H54 (cell line): ENCODE measurements around the gene SLC4A4.

Source experiments
- DNase-seq: peaks from one replicate; pipeline ENCODE4 v3.0.0; 2011; ENCODE audit warnings: low spot score, mixed read lengths; ENCODE audit not compliant: insufficient read length
- FAIRE-seq: peaks from 3 replicates; lab custom pipeline; 2011; peaks lifted over from hg19 to GRCh38; lab: Jason Lieb, UNC
- POLR2A ChIP-seq: IDR thresholded peaks from 2 replicates; pipeline ENCODE4 v1.6.1; 2011; ENCODE audit warnings: low read depth, mild to moderate bottlenecking, low read length

Gene SLC4A4

DNA sequence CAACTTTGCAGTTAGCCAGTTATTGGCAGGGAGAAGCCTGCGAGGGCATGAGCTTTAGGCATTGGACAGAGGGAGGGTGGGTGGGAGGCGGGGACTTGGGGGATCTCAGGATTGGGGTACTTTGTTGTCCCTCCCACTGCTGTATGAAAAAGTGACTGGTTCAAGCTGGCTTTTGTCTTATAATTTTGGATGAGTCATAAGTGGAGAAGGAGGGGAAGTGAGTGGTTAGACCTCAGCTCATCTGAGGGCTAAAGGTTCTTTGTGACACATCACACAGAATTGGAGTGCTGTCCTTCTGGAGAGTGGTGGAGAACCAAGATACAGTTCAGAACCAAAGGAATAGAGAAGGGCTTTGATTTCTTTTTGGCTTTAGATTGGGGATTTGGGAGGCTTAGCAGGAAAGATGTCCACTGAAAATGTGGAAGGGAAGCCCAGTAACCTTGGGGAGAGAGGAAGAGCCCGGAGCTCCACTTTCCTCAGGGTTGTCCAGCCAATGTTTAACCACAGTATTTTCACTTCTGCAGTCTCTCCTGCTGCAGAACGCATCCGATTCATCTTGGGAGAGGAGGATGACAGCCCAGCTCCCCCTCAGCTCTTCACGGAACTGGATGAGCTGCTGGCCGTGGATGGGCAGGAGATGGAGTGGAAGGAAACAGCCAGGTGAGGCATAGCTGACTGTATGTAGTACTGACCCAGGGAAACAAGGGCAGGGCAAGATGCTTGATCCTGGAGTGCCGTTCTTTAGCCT is at the start of gene SLC4A4:
Gene SLC4A4 (plus strand): TSS at position 175 of the 748 bp plus-strand sequence.
- FAIRE-seq = no peak
- TF ChIP-seq POLR2A = no peak
- DNase-seq = no peak

DNA sequence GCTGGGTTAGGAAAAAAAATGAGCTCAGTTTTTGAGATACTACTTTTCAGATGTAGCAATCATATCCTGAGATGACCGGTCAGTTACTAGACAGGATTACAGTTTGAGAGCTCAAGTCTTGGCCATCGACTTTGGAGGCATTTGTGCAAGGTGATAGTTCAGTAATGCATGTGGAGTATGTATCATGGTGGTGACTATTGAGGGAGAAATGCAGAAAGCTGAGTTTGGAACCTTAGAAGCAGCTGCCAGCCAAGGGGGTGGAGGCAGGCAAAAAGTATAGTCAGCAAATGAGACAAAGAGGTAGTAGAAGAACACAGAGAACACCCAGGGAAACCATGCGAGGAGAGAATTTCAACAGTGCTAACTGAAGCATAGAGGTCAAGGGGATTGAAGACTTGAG is 48.7 kb upstream of the SLC4A4 start:
- TF ChIP-seq POLR2A = no peak
- FAIRE-seq (no peak), DNase-seq (no peak)

DNA sequence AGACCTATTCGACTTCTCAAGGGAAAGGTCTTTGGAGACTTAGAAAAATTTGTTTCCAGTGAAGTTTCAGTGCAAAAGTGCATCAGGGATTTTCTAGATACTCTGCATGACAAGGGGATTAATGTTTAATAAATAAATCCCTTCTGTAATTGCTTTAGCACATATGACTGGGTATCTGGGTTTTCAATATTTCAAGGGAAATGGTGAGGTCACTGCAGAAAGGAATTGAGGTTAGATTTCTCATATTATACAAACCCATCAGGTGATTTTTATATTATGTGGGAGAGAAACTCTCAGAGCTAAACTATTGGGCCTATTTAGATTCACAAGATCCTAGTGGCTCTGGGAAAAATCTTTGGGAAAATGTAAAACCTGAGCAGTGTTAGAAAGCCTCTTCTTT is 48.3 kb upstream of the SLC4A4 start:
- FAIRE-seq (no peak), DNase-seq (no peak)
- no peak for TF ChIP-seq POLR2A

DNA sequence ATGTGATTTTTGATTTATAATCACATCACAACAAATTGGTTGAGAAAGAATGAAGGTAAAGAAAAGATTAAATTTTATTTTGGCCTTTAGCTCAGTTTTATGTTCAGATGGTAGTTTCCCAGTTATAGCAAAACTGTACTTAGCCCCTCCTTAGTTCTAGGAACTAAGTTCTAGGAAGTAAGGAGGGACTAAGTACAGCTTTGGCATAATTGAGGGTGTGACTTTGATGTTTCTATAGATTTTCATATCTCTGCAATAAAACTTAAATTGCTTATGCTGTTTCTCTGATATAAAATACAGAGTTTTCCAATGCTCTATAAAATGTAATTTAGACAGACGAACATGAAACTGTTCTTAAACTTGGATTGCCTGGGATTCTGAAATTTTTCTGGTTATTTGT is 46.6 kb upstream of the SLC4A4 start:
- FAIRE-seq (no peak), DNase-seq (no peak)
- TF ChIP-seq POLR2A = no peak

DNA sequence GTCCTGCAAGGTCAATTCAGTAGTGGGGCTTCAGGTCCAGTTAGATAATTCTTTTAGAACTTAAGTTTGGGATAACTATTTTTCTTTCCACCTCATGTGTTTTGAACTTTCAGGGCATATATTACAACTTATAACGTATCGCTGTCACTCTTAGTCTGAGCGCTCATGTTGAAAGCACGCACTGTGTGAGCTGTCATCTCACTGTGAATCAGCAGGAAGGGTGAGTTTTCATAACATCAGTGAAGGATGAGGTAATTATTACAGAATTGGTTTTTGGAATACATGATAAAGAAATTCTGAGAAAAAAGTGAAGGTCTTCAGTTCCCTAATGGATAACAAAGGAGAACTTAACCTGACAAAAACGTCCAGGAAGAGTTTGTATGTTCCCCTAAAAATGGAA is 45.1 kb upstream of the SLC4A4 start:
- no peak for TF ChIP-seq POLR2A
- no peak for FAIRE-seq
- DNase-seq = no peak

DNA sequence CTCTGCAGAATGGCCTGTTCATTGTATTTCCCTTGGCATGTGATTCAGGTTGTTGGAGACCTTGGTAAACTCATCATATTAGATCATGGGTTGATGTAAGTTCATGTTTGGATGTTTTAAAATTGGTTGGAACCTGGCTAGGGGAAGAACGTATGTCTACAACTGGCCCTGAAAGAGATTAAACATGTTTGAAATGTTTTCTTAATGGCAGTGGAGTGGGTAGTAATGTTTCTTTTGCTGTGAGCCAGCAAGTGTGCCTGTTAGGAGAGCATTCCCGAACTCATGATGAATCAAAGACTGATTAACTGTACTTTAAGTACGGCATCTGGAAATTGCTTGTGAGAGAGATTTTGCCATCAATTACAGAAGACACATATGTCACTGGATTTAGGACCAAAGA is 44.5 kb upstream of the SLC4A4 start:
- FAIRE-seq (no peak), DNase-seq (no peak)
- TF ChIP-seq POLR2A = no peak

DNA sequence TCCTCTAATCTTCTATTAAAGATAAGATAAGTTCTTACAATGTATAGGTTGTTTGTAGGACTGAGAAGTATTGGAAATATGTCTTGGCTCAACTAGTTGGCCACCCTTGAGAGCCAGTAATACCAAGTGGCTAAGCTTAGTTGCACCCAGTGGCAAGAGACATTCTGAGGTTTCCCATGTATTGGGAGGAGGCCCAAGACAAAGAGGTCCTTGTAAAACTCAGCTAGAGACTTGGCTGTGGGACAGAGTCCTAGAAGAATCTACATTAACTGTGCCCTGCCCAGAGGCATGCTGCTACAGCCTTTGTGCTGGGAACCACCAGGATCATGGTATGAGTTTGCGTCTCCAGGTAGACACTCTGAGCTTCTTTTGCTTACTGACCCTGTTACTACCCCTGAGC is 41.9 kb upstream of the SLC4A4 start:
- DNase-seq (no peak), FAIRE-seq (no peak)
- no peak for TF ChIP-seq POLR2A

DNA sequence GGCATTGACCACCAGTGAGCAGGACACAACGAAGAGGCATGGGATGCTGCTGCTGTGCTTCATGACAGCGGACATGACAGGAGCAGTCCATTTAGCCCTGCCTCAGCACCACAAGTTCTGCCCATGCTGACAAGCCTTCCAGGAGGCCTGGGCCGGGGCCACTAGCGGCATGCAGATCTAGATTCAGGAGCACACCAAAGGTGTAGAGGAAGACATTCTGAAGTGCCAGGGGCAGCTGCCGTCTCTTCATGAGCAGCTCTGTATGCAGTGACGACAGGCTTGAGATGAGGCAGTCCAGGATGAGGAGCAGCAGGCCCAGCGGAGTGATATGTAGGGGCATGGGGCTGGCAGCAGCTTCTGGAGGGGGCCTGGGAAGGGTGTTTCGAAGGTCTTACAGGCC is 38.5 kb upstream of the SLC4A4 start:
- FAIRE-seq = no peak

DNA sequence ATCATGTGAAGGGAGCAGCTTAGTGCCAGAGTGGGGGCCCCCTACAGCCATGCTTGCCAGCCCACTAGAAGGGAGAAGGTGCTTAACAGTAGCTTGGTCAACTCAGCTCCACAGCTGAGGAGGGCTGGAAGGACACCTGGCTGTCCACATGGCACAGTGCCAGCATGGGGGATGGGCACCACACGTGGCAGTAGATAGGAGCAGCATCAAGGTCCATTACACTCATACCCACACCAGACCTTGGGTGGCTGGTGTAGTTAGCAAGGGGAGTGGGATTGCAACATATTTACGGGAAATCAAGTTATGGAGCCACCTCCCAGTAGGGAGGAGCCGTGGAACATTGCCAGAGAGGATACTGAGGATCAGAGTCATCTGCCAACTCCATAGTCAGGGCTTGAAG is 37.9 kb upstream of the SLC4A4 start:
- FAIRE-seq = no peak

More for the DNA sequence above, 38.5 kb upstream of the SLC4A4 start:
- no peak for TF ChIP-seq POLR2A
- no peak for DNase-seq

DNA sequence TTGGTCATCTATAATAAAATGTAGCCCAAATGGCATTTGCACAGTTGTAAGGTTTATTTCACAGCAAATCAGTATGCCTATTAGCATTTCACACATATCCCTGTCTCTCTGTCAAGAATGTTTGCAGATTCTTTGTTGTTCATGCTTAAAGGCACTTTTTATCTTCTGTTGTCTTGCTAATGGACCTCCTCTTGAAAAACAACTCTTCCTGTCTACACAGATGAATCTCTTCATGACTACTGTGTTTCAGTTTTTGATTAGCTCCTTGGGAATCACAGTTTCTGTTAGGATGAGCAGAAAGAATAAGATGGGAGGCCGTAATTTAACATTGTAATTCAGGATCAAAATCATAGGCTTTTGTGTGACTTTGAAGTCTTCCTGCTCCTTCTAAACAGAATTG is 35.5 kb upstream of the SLC4A4 start:
- no peak for FAIRE-seq
- TF ChIP-seq POLR2A = no peak
- DNase-seq = no peak

More for the DNA sequence above, 37.9 kb upstream of the SLC4A4 start:
- no peak for DNase-seq
- no peak for TF ChIP-seq POLR2A

DNA sequence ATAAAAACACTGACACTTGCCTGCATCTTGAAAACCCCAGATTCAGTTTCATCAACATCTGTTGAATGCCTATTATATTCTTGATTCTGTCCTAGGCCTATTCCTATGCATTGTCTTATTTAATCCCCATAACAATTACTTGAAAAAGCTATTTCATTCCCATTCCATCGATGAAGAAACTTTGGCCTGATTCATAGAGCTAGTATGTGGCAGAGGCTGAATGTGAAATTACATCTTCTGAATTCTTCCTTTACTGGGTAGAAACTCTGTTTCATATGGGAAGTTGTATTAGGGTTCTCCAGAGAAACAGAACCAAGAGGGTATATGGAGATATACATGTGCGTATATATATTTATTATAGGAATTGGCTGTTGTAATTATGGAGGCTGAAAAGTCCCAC is 35.0 kb upstream of the SLC4A4 start:
- FAIRE-seq (no peak), DNase-seq (no peak)
- TF ChIP-seq POLR2A = no peak

DNA sequence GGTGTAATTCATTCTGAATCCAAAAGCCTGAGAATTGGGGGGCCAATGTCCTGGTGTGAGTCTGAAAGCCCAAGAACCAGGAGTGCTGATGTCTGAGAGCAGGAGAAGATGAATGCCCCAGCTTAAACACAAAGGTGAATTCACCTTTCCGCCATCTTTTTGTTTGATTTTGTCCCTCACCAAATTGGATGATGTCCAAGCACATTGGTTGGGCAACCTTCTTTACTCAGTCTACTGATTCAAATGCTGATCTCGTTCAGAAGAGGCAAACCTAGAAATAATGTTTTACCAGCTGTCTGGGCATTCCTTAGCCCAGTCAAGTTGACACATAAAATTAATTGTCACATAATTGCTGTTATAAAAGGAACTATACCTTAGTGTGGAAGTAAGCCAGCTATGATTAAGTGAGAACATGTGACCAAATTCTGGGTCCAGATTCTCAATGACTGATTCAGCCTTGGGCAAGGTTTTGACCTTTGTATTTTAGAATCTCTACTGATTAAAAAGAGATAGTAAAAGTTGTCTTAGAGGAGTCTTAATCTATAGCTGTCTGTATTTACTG is 34.5 kb upstream of the SLC4A4 start:
- no peak for FAIRE-seq
- DNase-seq = no peak
- no peak for TF ChIP-seq POLR2A

DNA sequence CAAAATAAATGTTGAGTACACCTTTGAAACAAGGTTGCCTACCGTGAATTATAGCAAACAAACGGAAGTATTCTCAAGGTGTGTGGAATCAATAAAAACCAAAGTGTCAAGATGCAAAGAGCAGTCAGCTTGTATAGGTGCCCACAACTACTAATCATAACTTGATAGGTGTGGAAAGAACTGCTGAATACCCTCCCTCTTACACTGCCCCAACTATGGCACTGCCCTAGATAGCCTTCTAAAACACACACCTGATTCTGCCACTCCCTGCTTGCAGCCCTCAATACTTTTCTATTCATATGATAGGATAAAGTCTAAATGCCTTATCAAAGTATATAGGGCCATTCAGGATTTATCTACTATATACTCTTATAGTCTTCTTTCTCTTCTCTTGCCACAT is 31.1 kb upstream of the SLC4A4 start:
- DNase-seq = no peak
- TF ChIP-seq POLR2A = no peak
- no peak for FAIRE-seq

DNA sequence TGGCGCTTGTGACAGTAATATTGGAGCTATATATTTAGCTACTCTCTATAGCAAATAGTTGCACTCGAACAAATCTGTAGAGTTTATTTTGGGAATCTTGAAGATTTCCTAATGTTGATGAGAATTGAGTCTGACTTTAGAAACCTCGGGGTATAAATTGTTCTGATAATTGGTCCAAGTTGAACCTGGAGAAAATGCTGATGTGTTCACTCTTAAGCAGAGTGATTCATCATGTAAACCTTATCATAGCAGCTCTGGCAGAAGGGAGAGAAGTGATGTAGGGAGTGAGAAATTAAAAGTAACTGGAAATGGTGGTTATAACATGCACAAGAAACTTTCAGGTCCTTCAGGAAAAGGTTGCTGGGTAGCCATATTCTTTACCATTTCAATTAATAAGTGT is 16.4 kb upstream of the SLC4A4 start:
- no peak for TF ChIP-seq POLR2A
- no peak for FAIRE-seq

DNA sequence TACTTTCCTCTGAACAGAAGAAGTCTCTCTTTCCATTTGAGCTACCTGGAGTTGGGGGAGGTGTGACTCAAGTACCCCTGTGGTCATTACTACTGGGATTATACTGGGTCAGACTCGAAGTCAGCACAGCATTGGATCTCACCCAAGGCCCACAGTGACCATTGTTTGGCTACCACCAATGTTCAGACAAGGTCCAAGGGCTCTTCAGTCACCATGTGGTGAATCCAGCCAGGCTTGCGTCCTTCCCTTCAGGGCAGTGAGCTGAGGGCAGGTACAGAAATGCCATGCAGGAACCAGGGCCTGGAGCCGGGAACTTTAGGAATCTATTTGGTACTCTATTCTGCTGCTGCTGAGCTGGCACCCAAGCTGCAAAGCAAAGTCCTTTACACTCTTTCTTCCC is 5.5 kb upstream of the SLC4A4 start:
- FAIRE-seq (no peak), DNase-seq (no peak)
- TF ChIP-seq POLR2A = no peak

More for the DNA sequence above, 16.4 kb upstream of the SLC4A4 start:
- DNase-seq = no peak
